Activated naive CD8-positive, alpha-beta T cell treated with anti-CD3 and anti-CD28 coated beads for 36 hours (primary cell): ENCODE data around the gene MAPK7. TPM values are rescaled to one million over a fixed set of nuclear protein-coding genes. Genes with fewer than 3 reads are reported as not detected.

Source experiments
- DNase-seq: peaks from one replicate; pipeline ENCODE4 v3.0.0; 2021
- H3K27ac Mint-ChIP-seq: one replicate; pipeline ENCODE4 v1.8.0; 2022; ENCODE audit warnings: mild to moderate bottlenecking, moderate library complexity, mixed read lengths
- H3K27me3 Mint-ChIP-seq: one replicate; pipeline ENCODE4 v1.8.0; 2022; ENCODE audit warnings: mild to moderate bottlenecking, mixed read lengths
- H3K36me3 Mint-ChIP-seq: one replicate; pipeline ENCODE4 v1.8.0; 2021; ENCODE audit warnings: mild to moderate bottlenecking, mixed read lengths
- H3K4me1 Mint-ChIP-seq: one replicate; pipeline ENCODE4 v1.8.0; 2021; ENCODE audit warnings: mixed read lengths
- H3K4me3 Mint-ChIP-seq: one replicate; pipeline ENCODE4 v1.8.0; 2022; ENCODE audit warnings: mild to moderate bottlenecking, moderate library complexity, mixed read lengths
- H3K9me3 Mint-ChIP-seq: one replicate; pipeline ENCODE4 v1.8.0; 2022; ENCODE audit warnings: mixed read lengths
- total RNA-seq, 2 experiments: library from RNA; stranded (reverse); gene quantifications; one replicate each; pipeline ENCODE4 v1.2.3, GENCODE V29; 2021

The MAPK7 gene
- total RNA-seq: 10 to 100 TPM; 14.0 to 16.0 TPM

DNA sequence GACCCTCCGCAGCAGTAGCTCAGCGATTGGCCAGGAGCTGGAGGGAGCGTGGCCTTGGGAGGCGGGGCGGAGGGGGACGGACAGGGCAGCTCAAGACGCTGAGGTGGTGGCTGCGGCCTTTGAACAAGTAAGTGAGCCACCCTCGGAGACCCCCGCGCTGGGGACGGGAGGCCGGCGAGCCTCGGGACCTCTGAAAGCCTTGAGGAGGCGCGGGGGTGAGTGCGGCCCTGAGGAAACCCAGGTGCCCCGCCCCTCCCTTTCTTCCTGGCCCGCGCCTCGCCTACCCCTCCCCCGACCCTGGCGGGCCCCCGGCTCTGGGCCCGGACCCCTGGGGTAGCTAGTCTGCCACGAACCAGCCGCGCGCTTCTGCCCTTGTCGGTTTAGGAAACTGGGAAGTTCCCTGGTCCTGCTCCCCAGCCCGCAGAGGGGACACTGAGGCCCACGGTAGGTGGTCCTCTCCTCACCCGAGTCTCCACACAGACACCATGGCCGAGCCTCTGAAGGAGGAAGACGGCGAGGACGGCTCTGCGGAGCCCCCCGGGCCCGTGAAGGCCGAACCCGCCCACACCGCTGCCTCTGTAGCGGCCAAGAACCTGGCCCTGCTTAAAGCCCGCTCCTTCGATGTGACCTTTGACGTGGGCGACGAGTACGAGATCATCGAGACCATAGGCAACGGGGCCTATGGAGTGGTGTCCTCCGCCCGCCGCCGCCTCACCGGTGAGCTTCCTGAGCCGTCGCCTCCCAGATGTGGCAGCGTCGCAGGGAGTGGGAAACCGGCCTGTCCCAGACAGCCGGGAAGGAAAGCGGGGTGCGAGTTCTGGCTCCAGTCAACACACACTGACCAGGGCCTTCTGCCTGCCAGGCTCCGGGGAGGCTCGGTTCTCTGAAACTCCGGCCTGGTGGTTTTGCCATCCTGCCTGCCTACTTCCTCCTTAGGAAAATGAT lies at the start of gene MAPK7:
Gene MAPK7, plus strand, starts transcription at position 83 of the 945 bp plus-strand sequence. Its CDS starts 403 bp downstream, at position 486.
- Mint-ChIP-seq H3K4me1 (peaks cover 13% of the 10 kb centered on the region), H3K9me3 (no peaks in the 10 kb centered on the region), H3K36me3 (peaks cover 9% of the 10 kb centered on the region), H3K27ac (peak within 1 kb of the TSS; percentile 99), H3K4me3 (peak within 1 kb of the TSS; percentile 99), H3K27me3 (no peaks in the 10 kb centered on the region)
- no peak for DNase-seq

DNA sequence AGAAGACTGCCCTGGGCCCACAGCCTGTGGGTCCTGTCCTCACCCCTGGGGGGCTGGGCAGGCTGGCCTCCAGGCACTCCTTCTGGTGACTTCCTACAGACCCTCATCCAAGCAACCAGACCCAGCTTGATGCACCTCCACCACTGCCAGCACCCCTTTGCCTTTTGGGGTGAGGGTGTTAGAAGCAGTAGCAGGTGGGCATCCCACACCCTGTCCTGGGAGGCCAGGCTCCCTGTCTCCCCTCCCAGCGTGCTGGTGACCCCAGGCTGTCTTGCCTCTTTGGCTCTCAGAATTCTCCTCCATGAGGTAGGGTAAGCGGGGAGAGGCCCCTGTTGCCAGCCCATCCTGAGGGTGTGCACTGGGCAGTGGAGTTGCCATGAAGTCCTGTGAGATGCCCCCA lies 49.2 kb upstream of the MAPK7 start:
- DNase-seq: no peak
- H3K4me1 Mint-ChIP-seq: peaks cover 4% of the 10 kb centered on the region

DNA sequence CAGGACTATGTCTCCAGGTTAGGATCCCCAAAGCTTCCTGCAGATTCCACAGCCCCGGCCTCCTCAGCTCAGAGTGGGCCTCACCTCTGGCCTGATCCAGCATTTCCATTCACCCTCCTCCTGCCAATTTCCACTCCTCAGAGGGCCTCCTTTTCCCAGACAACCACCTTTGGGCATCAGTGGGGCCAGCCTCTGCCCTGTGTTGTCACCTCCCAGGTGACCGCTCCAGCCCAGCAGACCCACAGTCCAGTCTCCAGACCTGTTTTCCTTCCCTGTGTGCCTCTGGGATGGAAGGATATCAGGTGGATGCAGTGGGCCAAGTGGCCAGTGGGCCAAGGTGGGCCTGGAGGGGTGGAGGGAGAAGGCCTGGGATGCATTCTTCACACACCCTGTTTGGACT lies 48.5 kb upstream of the MAPK7 start:
- no peaks in the 10 kb centered on the region for H3K9me3 Mint-ChIP-seq
- H3K36me3 Mint-ChIP-seq: no peaks in the 10 kb centered on the region
- H3K4me1 Mint-ChIP-seq: peaks cover 4% of the 10 kb centered on the region
- DNase-seq: no peak
- peaks cover 15% of the 10 kb centered on the region for H3K27me3 Mint-ChIP-seq
- H3K4me3 Mint-ChIP-seq: no peak overlapping the region
- no peak overlapping the region for H3K27ac Mint-ChIP-seq

More for the DNA sequence above, 49.2 kb upstream of the MAPK7 start:
- Mint-ChIP-seq H3K4me3 (no peak overlapping the region), H3K9me3 (peaks cover 2% of the 10 kb centered on the region), H3K36me3 (no peaks in the 10 kb centered on the region), H3K27ac (no peak overlapping the region), H3K27me3 (peaks cover 15% of the 10 kb centered on the region)

DNA sequence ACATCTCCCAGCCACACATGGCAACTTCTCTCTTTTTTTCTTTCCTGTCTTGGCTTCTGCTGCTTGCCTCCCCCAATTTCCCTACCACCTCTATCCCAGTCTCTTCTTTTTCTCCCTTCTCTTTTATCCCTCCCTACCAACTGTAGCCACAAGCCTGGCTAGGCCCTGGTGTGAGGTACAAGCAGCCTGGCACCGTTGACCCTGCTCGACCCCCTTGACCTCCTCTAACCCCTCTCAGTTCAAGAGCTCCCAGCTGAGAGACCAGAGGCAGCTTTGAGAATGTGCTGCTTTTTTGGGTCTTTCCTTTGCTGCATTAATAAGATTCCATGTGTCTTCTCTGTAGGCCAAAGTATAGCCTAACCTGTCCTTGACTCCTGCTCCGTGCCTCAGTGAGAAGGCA lies 48.0 kb upstream of the MAPK7 start:
- no peak overlapping the region for H3K27ac Mint-ChIP-seq
- peaks cover 15% of the 10 kb centered on the region for H3K27me3 Mint-ChIP-seq

DNA sequence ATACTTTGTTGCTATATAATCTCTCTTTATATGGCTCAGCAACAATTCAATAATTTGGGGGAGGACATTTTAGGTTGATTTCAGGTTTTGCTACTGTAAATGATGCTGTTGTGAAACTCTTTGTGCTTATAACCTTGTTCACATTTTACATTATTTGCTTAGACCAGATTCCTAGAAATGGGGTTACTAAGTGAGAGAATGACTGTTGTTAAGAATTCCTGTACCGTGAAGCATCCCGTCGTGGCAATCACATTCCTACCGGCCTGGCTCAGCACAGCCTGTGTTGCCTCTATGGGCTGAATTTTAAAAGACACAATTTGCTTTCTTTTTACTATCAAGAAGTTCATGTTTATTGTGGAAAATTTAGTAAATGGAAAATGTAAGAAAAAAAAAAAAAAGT lies 47.2 kb upstream of the MAPK7 start:
- Mint-ChIP-seq H3K9me3 (no peaks in the 10 kb centered on the region), H3K27me3 (peaks cover 20% of the 10 kb centered on the region), H3K4me1 (peaks cover 4% of the 10 kb centered on the region), H3K36me3 (no peaks in the 10 kb centered on the region), H3K27ac (no peak overlapping the region), H3K4me3 (no peak overlapping the region)
- DNase-seq: no peak

More for the DNA sequence above, 48.0 kb upstream of the MAPK7 start:
- H3K36me3 Mint-ChIP-seq: no peaks in the 10 kb centered on the region
- no peak overlapping the region for H3K4me3 Mint-ChIP-seq
- no peak for DNase-seq
- peaks cover 4% of the 10 kb centered on the region for H3K4me1 Mint-ChIP-seq
- no peaks in the 10 kb centered on the region for H3K9me3 Mint-ChIP-seq

DNA sequence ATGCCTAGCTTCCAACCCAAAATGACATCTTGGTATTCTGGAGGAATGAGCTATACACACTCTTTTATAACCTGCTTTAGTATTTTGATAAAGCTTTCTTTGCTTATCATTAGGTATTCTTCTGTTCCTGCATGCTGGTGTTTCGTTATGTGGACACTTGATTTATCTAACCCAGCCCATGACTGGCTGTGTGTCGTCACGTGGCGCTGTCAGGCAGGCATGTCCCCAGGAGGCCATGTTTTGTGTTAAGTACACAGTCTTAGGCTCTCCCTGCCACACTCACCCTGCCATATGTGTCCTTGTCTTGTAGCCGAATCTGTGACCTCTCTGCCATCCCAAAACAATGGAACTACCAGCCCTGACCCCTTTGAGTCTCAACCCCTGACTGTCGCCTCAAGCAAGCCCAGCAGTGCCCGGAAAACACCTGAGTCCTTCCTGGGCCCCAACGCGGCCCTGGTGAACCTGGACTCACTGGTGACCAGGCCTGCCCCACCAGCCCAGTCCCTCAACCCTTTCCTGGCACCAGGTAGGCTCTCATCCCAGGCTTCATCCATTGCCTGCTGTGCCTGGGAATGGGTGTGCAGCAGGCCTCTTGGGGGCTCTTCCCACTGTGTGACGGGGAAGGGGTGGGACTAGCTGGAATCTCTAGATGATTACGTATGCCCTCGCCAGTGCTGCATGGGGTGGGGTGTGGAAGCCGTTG lies 46.6 kb upstream of the MAPK7 start:
- no peak overlapping the region for H3K4me3 Mint-ChIP-seq
- no peak overlapping the region for H3K27ac Mint-ChIP-seq
- DNase-seq: no peak
- no peaks in the 10 kb centered on the region for H3K9me3 Mint-ChIP-seq
- peaks cover 4% of the 10 kb centered on the region for H3K4me1 Mint-ChIP-seq
- H3K36me3 Mint-ChIP-seq: no peaks in the 10 kb centered on the region
- H3K27me3 Mint-ChIP-seq: peaks cover 18% of the 10 kb centered on the region

DNA sequence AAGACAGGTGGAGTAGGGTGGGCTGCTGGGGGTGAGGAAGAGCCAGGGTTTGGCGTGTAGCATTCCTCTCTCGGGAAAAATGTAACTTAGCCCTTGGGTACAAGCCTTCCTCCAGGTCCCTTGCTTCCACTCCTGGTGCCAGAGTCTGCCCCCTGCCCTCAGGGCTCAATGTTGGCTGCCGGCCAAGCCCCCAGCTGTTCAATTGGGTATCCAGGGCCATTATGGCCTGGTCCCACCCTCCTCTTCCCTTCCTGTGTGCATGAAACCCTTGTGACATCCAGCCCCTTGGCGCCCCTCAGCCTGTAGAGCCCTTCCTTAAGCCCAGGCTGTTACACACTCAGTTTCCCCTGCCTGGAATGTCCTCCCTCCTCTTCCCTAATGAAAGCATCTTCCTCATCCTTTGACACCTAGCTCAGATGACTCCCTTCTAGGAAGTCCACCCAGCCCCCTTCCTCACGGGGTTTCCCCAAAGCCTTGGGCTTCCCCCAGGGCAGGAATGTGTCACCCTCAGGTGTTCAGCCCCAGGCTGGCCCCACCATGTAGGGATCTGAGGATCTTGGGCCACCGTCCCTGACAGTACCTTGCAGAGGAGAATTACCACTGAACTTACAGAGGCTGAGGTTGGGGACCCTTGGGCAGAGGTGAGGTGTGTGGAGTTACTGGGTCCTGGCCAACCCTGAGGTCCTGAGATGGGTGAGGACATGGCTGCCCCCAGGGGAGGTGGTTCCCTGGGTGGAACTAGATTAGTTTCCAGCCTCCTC lies 45.7 kb upstream of the MAPK7 start:
- no peaks in the 10 kb centered on the region for H3K36me3 Mint-ChIP-seq
- peak; percentile 22 for DNase-seq
- no peaks in the 10 kb centered on the region for H3K9me3 Mint-ChIP-seq
- H3K4me3 Mint-ChIP-seq: no peak overlapping the region
- peaks cover 4% of the 10 kb centered on the region for H3K4me1 Mint-ChIP-seq
- no peak overlapping the region for H3K27ac Mint-ChIP-seq
- peaks cover 17% of the 10 kb centered on the region for H3K27me3 Mint-ChIP-seq

DNA sequence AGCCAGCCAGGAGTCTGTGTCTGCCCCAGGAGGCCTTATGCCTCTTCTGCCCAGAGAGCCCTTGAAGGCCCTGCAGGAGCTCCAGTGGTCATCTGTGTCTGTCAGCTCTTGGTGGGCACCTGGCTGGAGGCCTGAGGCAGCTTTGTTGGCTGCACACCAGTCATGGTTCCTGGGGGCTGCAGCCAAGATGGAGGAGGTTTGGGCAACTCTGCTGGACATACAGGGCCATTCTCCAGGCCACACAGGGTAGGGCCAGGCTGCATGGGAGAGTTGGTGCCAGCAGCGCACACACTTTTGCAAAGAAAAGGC lies 45.2 kb upstream of the MAPK7 start:
- Mint-ChIP-seq H3K4me1 (peaks cover 4% of the 10 kb centered on the region), H3K36me3 (no peaks in the 10 kb centered on the region), H3K4me3 (no peak overlapping the region), H3K9me3 (no peaks in the 10 kb centered on the region), H3K27ac (no peak overlapping the region), H3K27me3 (peaks cover 17% of the 10 kb centered on the region)
- DNase-seq: no peak

DNA sequence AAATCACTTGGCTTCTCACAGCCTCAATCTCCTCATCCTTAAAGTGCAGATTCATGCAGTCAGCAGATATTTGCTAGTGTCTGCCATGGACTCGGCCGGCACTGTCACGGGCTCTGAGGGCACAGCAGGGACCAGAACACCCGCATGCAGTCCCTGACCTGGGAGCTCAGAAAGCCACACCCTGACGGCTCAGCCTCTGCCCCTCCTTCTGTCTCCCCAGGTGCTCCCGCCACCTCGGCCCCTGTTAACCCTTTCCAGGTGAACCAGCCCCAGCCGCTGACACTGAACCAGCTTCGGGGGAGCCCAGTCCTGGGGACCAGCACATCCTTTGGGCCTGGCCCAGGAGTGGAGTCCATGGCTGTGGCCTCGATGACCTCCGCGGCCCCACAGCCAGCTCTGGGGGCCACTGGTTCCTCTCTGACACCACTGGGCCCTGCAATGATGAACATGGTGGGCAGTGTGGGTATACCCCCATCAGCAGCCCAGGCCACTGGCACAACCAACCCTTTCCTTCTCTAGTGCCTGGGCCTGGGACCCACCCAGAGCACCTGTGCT lies 44.5 kb upstream of the MAPK7 start:
- Mint-ChIP-seq H3K36me3 (no peaks in the 10 kb centered on the region), H3K27ac (no peak overlapping the region), H3K27me3 (peaks cover 17% of the 10 kb centered on the region), H3K9me3 (no peaks in the 10 kb centered on the region), H3K4me3 (no peak overlapping the region), H3K4me1 (peaks cover 4% of the 10 kb centered on the region)
- no peak for DNase-seq

DNA sequence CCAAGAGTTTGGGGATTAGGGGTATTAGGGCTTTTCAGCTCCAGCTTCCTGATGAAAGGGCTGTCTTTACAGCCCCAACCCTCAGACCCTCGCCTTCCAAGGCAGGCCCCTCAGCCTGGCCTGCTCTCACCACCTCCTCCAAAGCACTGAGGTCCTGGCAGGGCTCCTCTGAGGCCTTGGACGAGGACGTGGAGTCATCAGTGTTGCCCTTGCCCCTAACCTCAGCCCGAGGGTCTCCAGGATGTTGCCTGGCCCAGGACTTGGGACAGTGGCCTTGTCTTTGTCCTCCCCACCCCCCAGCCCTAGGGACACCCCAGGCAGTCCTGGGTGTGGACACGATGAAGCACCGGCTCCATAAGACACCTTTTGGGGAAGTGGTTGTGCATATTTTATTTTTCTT lies 44.0 kb upstream of the MAPK7 start:
- Mint-ChIP-seq H3K27me3 (peaks cover 19% of the 10 kb centered on the region), H3K4me3 (no peak overlapping the region), H3K36me3 (no peaks in the 10 kb centered on the region), H3K27ac (no peak overlapping the region), H3K4me1 (peaks cover 4% of the 10 kb centered on the region), H3K9me3 (no peaks in the 10 kb centered on the region)
- DNase-seq: no peak

DNA sequence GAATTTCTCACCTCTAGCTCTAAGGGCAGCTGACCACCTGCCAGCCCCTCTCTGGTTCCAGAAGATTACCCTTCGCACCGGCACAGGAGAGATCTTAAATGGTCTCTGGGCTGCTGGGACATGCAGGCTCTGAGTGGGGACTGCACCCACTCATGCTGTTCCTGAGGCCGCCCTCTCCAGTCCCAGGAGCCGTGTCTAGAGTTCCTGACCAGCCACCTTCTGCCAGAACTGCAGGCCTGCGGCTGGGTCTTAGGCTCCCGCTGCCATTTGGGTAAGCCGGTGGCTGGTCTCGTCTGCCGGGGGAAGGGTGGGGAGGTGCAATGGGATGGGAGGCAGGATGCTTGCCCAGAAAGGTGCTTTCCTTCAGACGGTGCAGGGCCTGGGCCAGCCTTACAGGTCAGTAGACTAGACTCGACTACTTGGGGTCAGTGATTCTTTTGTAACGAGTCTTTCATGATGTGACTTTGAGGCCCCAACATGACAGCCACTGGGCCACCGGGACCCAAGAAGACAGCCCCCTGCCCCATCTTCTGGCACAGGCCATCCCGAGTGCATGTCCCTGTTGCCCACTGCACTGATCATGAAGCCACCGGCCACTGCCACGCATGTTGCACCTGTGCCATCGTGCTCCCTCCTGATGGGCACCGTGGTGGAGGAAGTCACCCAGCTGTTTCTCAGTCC lies 42.2 kb upstream of the MAPK7 start:
- Mint-ChIP-seq H3K9me3 (no peaks in the 10 kb centered on the region), H3K27ac (no peak overlapping the region), H3K4me3 (no peak overlapping the region), H3K36me3 (no peaks in the 10 kb centered on the region), H3K4me1 (peaks cover 4% of the 10 kb centered on the region), H3K27me3 (peaks cover 22% of the 10 kb centered on the region)
- no peak for DNase-seq

DNA sequence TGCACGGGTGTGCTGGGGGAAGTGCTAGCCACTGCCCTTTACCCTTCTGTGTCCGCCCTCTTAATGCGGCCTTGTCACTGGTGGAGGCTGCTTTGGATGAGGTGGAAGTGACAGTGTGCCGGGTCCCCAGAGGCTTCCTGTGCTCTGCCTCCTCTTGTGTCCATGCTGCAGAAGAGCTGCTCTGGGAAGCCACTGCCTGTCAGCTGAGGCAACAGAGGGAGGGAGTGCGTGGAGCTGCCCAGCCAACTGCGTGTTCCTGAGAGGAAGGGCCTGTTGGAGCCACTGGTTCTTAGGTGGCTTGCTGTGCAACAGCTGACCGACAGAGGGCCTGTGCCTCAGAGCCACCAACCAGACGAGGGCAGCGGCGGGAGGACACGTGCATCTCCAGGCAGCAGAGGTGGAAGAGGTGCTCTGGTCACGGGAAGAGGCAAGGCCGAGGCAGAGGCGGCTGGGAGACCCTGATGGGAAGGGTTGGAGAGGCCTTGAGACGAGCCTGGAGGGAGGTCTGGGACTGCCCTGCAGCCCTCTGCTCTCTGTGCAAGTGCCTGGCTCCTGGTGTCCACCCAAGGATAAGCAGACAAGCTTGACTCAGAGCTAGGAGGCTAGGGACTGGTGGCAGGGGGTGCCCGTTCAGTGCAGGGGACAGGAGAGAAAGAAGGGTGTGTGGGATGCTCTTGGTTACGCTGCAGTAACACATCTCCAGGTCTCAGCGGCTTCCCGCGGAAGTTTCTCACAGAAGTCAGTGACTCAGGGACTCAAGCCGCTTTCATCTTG lies 41.2 kb upstream of the MAPK7 start:
- Mint-ChIP-seq H3K4me1 (peaks cover 4% of the 10 kb centered on the region), H3K9me3 (no peaks in the 10 kb centered on the region), H3K27ac (no peak overlapping the region), H3K36me3 (no peaks in the 10 kb centered on the region), H3K27me3 (peaks cover 33% of the 10 kb centered on the region), H3K4me3 (no peak overlapping the region)
- no peak for DNase-seq

DNA sequence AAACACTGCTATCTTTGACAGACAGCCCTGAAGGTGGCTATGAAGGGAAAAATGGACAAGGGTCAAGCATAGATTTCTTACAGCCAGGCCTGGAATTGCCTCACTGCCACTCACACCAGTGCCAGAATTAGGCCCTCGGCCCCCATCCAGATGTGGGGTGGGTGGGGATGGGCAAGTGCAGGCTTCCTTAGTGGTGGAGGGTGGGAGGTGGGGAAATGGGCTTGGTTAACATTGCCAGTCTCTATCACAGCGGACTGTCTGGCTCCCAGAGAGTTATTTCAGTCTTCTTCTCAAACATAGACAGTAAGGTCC lies 40.6 kb upstream of the MAPK7 start:
- Mint-ChIP-seq H3K36me3 (no peaks in the 10 kb centered on the region), H3K4me1 (peaks cover 2% of the 10 kb centered on the region), H3K4me3 (no peak overlapping the region), H3K27me3 (peaks cover 35% of the 10 kb centered on the region), H3K27ac (no peak overlapping the region), H3K9me3 (no peaks in the 10 kb centered on the region)
- no peak for DNase-seq
